ENCODE measurements around the gene TCERG1L. TPM values are rescaled to one million over a fixed set of nuclear protein-coding genes. Genes with fewer than 3 reads are reported as not detected.

TCERG1L gene
- total and polyA plus RNA-seq, 2 donors, result 0.11 to 0.32 TPM

DNA sequence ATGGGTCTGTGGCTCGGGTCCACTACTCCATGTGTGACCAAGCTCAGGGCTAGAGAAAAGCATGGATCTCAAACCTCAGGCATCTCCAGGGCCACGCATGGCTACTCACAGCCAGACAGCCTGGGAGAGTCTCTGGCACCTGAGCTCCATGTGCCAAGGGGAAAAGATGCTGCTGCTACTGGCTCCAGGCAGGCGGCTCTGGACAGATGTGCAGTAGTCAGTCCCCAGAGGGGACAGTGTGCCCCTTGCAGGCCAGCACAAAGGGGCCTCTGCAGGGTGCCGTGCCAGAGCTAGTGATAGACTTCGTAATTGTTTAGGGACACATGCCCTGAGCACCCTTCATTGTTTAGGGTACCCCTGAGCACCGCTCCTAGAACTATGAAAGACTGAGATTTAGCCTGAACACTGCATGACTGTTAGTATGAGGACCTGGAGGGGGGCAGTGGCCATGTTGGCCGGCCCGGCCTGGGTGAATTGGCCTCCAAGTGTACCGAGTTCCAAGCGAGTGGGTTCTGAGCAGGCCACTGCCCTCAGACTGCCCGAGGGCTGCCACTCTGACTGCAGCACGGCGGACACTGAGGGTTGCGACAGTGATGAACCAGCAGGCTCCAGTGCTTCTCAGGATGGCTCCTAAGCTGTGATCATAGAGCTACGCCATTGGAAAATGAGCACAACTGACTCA, 80.7 kb downstream of the TCERG1L start:
- Histone ChIP-seq H3K36me3 (ENCODE audit: insufficient read depth) (no peaks in the 10 kb centered on the region), H3K4me1 (ENCODE audit: insufficient read depth) (no peaks in the 10 kb centered on the region), H3K27ac (ENCODE audit: low read depth) (no peak overlapping the region), H3K4me3 (ENCODE audit: low read depth, low read length) (no peak overlapping the region)
- WGBS, result 89% methylated on average over 15 of the region's 15 CpGs
- DNase-seq (ENCODE audit: extremely low spot score), result no peak

DNA sequence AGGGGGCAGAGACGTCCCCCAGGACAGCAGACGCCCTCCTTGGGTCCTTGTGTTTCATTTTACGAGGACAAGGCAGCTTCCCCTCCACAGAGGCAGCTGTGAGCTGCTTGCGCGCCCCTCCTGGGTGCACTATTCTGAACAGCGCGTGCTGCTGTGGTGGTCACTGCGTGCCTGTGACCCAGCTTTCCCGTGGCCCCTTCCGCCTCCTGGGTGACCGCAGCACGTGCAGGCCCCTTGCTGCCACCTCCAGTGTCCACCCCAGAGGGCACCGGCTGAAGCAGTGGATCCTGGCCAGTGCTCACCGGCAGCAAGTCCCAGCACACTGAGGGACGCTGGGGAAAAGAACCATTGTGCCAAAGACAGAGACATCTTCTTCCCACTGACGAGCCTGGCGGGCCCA, 81.4 kb downstream of the TCERG1L start:
- H3K4me3 ChIP-seq (ENCODE audit: low read depth, low read length), result no peak overlapping the region
- 83% methylated on average over 17 of the region's 17 CpGs for WGBS
- no peak for DNase-seq (ENCODE audit: extremely low spot score)

DNA sequence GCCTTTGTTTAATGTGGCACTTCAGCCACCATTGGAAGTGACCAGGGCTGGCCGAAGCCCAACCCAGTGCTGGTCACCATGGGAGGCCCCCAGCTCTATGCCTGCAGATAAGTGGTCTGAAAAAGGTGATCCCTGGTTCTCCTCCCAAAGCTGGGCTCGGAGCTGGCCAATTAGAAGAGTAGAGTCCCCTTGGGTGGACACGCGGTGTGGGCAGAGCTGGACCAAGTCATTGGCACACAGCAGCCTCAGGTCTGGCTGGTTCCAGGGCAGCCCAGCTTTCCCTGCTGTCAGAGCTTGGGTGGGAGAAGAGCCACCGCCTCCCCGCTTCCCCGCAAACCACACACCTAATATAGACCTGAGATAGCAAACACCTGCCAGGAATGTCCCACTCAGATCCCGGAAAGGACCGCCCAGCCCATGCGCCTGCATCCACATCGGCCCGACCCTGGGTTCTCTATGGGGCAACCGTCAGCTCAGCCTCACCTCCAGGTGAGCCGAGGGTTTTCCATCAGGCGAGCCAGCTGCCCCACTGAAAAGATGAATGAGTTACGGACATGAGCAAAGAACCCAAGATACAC, 84.3 kb downstream of the TCERG1L start:
- Histone ChIP-seq H3K36me3 (ENCODE audit: insufficient read depth) (no peaks in the 10 kb centered on the region), H3K4me3 (ENCODE audit: low read depth, low read length) (no peak overlapping the region), H3K27ac (ENCODE audit: low read depth) (no peak overlapping the region), H3K4me1 (ENCODE audit: insufficient read depth) (no peaks in the 10 kb centered on the region)
- 97% methylated on average over 16 of the region's 16 CpGs for WGBS
- DNase-seq (ENCODE audit: extremely low spot score), result no peak

More for the DNA sequence above, 81.4 kb downstream of the TCERG1L start:
- no peaks in the 10 kb centered on the region for H3K4me1 ChIP-seq (ENCODE audit: insufficient read depth)
- H3K27ac ChIP-seq (ENCODE audit: low read depth), result no peak overlapping the region
- H3K36me3 ChIP-seq (ENCODE audit: insufficient read depth), result no peaks in the 10 kb centered on the region

DNA sequence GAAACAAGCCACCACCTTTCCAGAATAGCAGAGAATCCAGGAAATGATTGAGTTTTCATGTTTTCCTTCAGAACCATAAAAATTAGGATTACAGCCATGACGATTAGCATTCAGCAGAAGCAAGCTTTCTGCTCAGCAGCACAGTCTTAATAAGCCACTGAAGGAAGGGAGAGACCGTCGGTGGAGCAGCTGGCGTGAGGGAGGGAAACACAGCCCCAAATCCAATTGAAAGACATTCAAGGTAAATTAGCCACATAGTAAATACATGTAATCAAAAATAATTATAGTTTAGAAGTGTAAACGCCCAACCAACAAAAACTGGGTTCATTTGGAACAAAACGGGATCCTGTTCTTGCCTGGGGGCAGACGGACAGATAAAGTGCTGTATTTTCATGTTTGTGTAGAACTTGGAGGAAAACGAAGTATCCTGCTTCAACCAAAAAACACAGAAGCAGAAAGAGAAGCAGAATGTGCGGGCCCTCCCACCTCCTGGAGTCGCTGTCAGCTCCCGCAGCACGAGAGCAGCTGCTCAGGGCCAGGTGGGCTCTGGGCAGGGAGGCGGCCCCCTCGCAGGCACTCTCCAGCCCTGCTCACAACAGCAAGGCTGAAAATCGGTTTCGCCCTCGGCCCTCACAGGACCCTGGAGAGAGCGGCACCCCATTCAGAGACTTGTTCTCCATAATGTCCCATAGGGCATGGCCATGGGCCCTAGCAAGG, 84.9 kb downstream of the TCERG1L start:
- no peak for DNase-seq (ENCODE audit: extremely low spot score)
- Histone ChIP-seq H3K27ac (ENCODE audit: low read depth) (no peak overlapping the region), H3K4me3 (ENCODE audit: low read depth, low read length) (no peak overlapping the region), H3K4me1 (ENCODE audit: insufficient read depth) (no peaks in the 10 kb centered on the region), H3K36me3 (ENCODE audit: insufficient read depth) (no peaks in the 10 kb centered on the region)
- 74% methylated on average over 18 of the region's 18 CpGs for WGBS

DNA sequence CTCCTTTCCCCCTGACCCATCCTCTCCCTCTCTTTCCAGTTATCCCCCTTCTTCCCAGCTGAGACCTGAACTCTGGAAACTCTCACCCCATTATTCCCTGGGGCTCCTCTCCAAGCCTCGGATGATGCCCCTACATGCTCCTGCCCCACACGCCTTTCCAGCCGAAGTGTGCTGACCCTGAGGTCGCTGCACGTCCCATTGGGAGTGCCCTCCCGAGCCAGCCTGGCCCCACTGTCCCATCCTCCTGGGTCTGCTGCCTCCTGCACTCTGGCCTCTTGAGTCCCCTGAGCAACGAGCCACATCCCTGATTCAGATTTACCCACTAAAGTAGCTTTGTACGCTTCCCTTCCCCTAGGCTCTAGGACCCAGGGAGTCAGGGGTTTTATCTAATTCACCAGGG, 87.4 kb downstream of the TCERG1L start:
- 73% methylated on average over 8 of the region's 8 CpGs for WGBS
- no peak for DNase-seq (ENCODE audit: extremely low spot score)
- Histone ChIP-seq H3K27ac (ENCODE audit: low read depth) (no peak overlapping the region), H3K36me3 (ENCODE audit: insufficient read depth) (no peaks in the 10 kb centered on the region), H3K4me3 (ENCODE audit: low read depth, low read length) (no peak overlapping the region), H3K4me1 (ENCODE audit: insufficient read depth) (no peaks in the 10 kb centered on the region)

DNA sequence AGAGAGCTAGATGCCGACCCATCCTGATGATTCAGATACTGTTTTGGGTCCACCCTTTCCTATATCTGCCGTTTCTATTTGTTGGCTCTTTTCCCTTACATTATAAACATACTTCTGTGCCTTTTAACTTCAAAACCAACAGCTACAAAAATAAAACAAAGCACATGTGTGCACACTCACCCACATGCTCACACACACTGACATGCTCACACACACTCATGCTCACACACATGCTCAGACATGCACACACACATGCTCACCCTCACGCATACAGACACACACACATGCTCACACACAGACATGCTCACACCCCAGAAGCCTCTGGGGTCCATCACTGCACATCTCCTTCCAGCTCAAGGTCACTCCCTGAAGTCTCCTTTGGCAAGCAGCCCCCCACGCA, 88.1 kb downstream of the TCERG1L start:
- no peak overlapping the region for H3K4me3 ChIP-seq (ENCODE audit: low read depth, low read length)
- no peak overlapping the region for H3K27ac ChIP-seq (ENCODE audit: low read depth)
- no peaks in the 10 kb centered on the region for H3K4me1 ChIP-seq (ENCODE audit: insufficient read depth)
- 47% methylated on average over 4 of the region's 4 CpGs for WGBS
- H3K36me3 ChIP-seq (ENCODE audit: insufficient read depth), result no peaks in the 10 kb centered on the region
- DNase-seq (ENCODE audit: extremely low spot score), result no peak

DNA sequence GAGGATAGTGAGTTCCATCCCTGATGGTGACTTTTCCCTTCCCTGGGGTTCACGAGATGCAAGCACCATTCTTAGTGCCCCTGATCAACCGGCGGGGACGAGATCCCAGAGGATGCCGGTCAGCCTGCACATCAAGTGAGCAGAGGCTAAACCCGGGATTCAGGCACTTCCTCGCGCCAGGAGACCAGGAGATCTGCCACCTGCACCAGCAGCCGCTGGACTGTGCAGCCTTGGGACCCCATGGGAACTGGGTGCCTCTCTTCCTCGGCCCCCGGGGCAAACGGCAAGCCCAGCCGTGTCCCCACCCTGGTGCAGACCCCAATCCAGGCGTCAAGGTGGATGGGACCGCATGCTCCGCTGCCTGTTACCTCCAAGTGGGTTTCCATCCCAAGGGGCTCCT, 88.5 kb downstream of the TCERG1L start:
- 95% methylated on average over 16 of the region's 16 CpGs for WGBS
- Histone ChIP-seq H3K4me1 (ENCODE audit: insufficient read depth) (no peaks in the 10 kb centered on the region), H3K27ac (ENCODE audit: low read depth) (no peak overlapping the region), H3K36me3 (ENCODE audit: insufficient read depth) (no peaks in the 10 kb centered on the region), H3K4me3 (ENCODE audit: low read depth, low read length) (no peak overlapping the region)
- no peak for DNase-seq (ENCODE audit: extremely low spot score)

DNA sequence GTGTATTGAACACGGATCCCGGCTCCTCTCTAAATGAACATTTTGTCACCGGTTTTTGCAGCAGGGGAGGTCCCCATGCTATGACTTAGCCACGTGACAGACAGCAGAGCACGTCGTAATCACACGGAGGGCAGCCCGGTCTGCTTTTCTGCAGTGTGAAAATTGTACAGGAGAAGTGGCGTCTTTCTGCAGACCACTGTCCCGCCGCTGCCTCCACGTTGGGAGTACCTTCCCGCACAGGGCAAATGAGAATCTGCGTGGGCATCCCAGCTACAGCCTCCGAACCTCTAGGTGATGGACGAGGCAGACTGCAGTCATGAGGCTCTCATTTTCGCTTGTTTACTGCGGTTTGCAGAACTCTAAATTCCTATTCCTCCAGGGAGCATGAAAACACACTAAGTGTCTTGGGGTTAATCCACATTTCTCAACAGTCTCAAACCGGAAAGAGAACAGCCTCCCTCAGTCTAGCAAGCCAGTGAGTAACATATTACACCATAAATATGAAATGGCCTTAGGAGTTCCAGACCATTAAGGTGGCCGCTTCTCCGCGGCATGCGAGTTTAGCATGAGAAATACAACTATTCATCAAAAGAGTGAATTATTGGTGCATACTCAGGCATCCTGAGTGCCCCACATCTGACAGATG, 89.8 kb downstream of the TCERG1L start:
- WGBS, result 82% methylated on average over 23 of the region's 23 CpGs
- no peak for DNase-seq (ENCODE audit: extremely low spot score)
- Histone ChIP-seq H3K27ac (ENCODE audit: low read depth) (no peak overlapping the region), H3K4me1 (ENCODE audit: insufficient read depth) (no peaks in the 10 kb centered on the region), H3K4me3 (ENCODE audit: low read depth, low read length) (no peak overlapping the region), H3K36me3 (ENCODE audit: insufficient read depth) (no peaks in the 10 kb centered on the region)

DNA sequence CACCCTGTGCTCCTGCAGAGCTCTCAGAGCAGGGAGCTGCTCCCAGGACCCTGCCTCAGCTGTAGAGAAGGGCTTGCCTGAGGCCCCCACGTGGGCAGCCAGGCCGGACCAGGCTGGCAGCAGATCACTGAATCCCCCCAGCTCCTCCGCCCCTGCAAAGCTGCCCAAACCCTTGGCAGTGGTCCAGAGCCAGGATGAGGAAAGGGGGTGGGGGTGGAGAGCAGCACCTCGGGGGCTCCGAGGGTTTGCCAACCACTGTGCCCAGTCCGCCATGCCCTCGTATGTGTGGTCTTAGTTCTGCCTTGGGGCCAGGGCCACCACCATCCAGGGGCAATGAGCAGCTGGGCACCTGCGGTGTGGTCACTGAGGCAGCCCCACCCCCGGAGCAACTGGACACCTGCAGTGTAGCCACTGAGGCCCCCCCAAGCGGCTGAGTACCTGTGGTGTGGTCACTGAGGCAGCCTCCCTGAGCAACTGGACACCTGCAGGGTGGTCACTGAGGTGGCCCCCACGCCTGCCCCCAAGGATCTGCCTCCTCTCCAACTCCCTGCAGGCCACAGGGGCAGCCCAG, 90.8 kb downstream of the TCERG1L start:
- Histone ChIP-seq H3K27ac (ENCODE audit: low read depth) (no peak overlapping the region), H3K4me1 (ENCODE audit: insufficient read depth) (no peaks in the 10 kb centered on the region), H3K36me3 (ENCODE audit: insufficient read depth) (no peaks in the 10 kb centered on the region), H3K4me3 (ENCODE audit: low read depth, low read length) (no peak overlapping the region)
- WGBS, result 74% methylated on average over 11 of the region's 11 CpGs
- DNase-seq (ENCODE audit: extremely low spot score), result no peak

DNA sequence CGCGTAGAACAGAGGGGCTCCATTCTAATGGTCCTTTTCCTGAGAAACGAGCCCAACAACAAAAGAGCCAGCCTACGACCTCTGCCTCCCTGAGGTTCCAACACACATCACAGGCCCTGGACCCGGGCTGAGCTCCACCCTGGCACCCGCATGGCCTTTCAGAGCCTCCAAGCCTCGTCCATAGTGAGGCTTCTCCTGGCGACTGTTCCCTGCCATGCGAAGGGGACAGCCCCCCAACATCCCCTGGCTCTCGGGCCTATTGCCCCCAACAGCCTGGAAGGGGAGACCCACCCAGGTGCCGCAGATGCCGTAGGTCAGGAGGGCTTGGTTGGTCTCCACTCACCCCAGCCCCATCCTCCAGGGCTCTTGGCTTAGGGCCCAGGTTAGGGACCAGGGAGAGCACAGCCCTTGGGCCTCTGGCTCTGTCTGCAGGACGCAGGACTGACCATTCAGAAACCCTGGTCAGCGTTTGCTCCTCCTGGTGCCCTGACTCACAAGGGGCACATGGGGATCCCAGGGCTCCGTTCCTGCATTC, 91.5 kb downstream of the TCERG1L start:
- 89% methylated on average over 15 of the region's 15 CpGs for whole genome bisulfite sequencing
- no peaks in the 10 kb centered on the region for H3K4me1 ChIP-seq (ENCODE audit: insufficient read depth)
- no peaks in the 10 kb centered on the region for H3K36me3 ChIP-seq (ENCODE audit: insufficient read depth)
- H3K27ac ChIP-seq (ENCODE audit: low read depth), result no peak overlapping the region
- no peak overlapping the region for H3K4me3 ChIP-seq (ENCODE audit: low read depth, low read length)
- no peak for DNase-seq (ENCODE audit: extremely low spot score)

DNA sequence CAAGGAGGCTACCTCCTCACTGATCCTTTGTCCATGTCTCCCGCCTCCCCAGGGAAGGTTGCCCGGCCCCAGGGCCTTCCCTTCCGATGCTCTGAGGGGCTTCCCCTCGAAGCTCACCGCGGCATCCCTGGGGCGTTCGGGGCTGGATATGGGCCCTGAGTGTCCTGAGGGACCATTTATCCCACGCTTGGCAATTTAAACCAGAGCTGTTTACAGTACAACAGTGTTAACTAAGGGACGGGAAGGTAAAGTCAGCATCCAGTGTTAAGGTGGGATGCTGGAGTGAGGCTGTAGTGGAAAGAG, 92.0 kb downstream of the TCERG1L start:
- no peak overlapping the region for H3K4me3 ChIP-seq (ENCODE audit: low read depth, low read length)
- H3K27ac ChIP-seq (ENCODE audit: low read depth), result no peak overlapping the region
- WGBS, result 89% methylated on average over 10 of the region's 10 CpGs
- H3K36me3 ChIP-seq (ENCODE audit: insufficient read depth), result no peaks in the 10 kb centered on the region
- H3K4me1 ChIP-seq (ENCODE audit: insufficient read depth), result no peaks in the 10 kb centered on the region
- DNase-seq (ENCODE audit: extremely low spot score), result no peak

DNA sequence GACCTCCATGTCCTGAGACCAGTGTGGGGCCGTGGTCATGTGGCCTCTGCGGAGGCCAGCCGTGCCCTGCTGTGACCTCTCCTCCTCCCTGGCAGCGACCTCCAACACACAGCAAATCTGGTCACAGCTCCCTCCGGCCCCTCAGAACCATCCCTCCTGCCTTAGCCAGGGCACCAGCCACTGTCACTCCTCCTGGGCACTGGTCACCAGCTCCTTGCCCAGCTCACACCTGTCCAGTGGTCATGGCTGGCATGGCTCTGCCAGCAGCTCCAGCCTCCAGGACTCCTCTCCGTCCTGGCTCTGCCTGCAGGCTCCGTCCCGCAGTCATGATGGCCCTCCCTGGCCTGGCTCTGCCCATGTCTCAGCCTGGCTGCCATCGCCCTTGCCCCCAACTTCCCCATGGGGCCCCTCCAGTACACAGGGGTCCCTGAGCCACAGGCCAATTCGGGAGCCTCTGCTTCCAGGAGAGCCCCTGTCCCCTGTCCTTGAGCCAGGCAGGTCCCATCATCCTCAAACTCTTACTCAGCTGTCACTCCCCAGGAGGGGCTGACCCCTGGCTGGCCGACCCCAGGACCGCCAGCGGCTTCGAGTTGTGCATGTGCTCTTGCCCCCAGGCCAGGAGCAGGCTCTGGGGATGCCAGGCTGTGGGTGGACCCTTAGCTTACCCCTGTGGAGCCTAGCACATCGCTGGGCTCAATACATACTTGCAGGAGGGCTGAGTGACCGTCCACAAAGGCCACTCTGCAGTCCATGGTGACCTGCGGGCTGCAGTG, 92.5 kb downstream of the TCERG1L start:
- Histone ChIP-seq H3K36me3 (ENCODE audit: insufficient read depth) (no peaks in the 10 kb centered on the region), H3K4me1 (ENCODE audit: insufficient read depth) (no peaks in the 10 kb centered on the region), H3K27ac (ENCODE audit: low read depth) (no peak overlapping the region), H3K4me3 (ENCODE audit: low read depth, low read length) (no peak overlapping the region)
- no peak for DNase-seq (ENCODE audit: extremely low spot score)
- WGBS, result 90% methylated on average over 17 of the region's 17 CpGs

DNA sequence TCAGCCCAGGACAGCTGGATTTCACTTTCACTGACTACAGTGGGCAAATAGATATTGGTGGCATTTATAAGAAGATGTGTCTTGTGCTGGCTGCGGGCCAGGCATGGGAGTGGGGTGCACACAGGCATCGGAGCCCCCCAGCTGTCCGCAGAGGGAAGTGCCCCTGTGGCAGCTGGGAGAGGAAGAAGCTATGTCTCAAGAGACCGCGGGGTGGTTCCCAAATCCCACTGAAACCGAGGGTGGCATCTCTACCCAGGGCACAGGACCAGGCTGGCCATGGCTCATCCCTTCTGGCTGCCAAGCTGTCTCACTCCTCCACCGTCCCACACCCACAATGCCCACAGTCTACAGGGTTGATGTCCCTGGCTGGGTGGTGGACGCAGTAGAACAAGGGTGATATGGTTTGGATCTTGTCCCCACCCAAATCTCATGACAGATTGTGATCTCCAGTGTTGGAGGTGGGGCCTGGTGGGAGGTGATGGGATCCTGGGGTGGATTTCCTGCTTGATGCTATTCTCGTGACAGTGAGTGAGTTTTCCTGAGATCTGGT, 94.8 kb downstream of the TCERG1L start:
- Histone ChIP-seq H3K4me3 (ENCODE audit: low read depth, low read length) (no peak overlapping the region), H3K4me1 (ENCODE audit: insufficient read depth) (no peaks in the 10 kb centered on the region), H3K36me3 (ENCODE audit: insufficient read depth) (no peaks in the 10 kb centered on the region), H3K27ac (ENCODE audit: low read depth) (no peak overlapping the region)
- DNase-seq (ENCODE audit: extremely low spot score), result no peak
- WGBS, result 84% methylated on average over 9 of the region's 9 CpGs
